Nephron progenitor cell (in vitro differentiated cells): ENCODE measurements around the gene TEKT2.

Source experiments
- DNase-seq: peaks from one replicate; pipeline ENCODE4 v3.0.0; 2021
- H3K27ac Mint-ChIP-seq: 2 replicates; pipeline ENCODE4 v1.8.0; 2021; ENCODE audit warnings: mild to moderate bottlenecking, moderate library complexity, mixed read lengths
- H3K27me3 Mint-ChIP-seq: 2 replicates; pipeline ENCODE4 v1.8.0; 2021; ENCODE audit warnings: mild to moderate bottlenecking, low read depth, mixed read lengths; ENCODE audit not compliant: poor library complexity
- H3K36me3 Mint-ChIP-seq: 2 replicates; pipeline ENCODE4 v1.8.0; 2021; ENCODE audit warnings: low read depth, mixed read lengths
- H3K4me1 Mint-ChIP-seq: 2 replicates; pipeline ENCODE4 v1.8.0; 2021; ENCODE audit warnings: mixed read lengths
- H3K4me3 Mint-ChIP-seq: 2 replicates; pipeline ENCODE4 v1.8.0; 2021; ENCODE audit warnings: mild to moderate bottlenecking, moderate library complexity, mixed read lengths
- H3K9me3 Mint-ChIP-seq: 2 replicates; pipeline ENCODE4 v1.8.0; 2021; ENCODE audit warnings: mild to moderate bottlenecking, moderate library complexity, mixed read lengths
- TF ChIP-seq, protein P1 (sequence below): fragments of 200-600 bp; sonication (generic); IDR thresholded peaks from 2 replicates; pipeline ENCODE4 v1.5.0; 2021; ENCODE audit warnings: antibody characterized with exemption

The TEKT2 gene

DNA sequence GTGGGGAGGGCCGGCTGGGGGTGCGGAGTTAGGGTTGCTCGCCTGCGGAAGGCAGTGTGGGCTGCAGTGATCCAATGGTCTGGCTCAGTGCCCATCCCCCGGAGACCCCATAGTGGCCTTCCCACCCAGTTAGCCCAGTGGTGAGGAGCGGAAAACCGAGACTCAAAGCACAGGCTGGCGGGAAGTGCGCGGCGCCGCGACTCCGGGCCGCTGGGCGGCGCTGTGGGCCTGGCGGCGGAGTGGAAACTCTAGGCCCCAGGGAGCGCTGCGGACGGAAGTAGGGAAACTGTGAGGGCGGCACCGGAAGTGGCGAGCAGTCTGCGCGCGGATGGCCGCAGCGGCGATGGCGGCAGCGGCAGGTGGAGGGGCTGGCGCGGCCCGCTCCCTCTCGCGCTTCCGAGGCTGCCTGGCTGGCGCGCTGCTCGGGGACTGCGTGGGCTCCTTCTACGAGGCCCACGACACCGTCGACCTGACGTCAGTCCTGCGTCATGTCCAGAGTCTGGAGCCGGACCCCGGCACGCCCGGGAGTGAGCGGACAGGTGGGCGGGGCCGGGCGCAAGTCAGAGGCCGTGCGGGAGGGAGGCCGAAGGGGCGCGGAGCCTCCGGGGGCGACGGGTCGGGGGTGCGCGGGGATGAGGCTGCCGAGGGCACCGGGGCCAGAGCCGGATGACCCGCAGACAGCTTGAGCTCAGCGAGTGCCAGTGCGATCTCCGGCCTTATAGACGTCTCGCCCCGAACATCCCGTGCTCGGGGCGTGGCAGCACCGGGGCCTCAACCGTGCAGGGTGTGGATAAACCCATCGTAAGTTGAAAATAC lies 4.9 kb downstream of the TEKT2 start, which contains the start of gene ADPRS:
Gene ADPRS, plus strand, starts transcription at position 316 of the 816 bp plus-strand sequence. Its CDS starts 13 bp downstream, at position 329.
- TF ChIP-seq, protein P1, sequence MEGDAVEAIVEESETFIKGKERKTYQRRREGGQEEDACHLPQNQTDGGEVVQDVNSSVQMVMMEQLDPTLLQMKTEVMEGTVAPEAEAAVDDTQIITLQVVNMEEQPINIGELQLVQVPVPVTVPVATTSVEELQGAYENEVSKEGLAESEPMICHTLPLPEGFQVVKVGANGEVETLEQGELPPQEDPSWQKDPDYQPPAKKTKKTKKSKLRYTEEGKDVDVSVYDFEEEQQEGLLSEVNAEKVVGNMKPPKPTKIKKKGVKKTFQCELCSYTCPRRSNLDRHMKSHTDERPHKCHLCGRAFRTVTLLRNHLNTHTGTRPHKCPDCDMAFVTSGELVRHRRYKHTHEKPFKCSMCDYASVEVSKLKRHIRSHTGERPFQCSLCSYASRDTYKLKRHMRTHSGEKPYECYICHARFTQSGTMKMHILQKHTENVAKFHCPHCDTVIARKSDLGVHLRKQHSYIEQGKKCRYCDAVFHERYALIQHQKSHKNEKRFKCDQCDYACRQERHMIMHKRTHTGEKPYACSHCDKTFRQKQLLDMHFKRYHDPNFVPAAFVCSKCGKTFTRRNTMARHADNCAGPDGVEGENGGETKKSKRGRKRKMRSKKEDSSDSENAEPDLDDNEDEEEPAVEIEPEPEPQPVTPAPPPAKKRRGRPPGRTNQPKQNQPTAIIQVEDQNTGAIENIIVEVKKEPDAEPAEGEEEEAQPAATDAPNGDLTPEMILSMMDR: peak; percentile 98
- Mint-ChIP-seq H3K9me3 (no peaks in the 10 kb centered on the region), H3K4me1 (peaks cover 25% of the 10 kb centered on the region), H3K36me3 (peaks cover 17% of the 10 kb centered on the region), H3K27me3 (peaks cover 6% of the 10 kb centered on the region), H3K4me3 (peak within 1 kb of the TSS; percentile 96), H3K27ac (peak within 1 kb of the TSS; percentile 88)
- DNase-seq: peak; percentile 90

DNA sequence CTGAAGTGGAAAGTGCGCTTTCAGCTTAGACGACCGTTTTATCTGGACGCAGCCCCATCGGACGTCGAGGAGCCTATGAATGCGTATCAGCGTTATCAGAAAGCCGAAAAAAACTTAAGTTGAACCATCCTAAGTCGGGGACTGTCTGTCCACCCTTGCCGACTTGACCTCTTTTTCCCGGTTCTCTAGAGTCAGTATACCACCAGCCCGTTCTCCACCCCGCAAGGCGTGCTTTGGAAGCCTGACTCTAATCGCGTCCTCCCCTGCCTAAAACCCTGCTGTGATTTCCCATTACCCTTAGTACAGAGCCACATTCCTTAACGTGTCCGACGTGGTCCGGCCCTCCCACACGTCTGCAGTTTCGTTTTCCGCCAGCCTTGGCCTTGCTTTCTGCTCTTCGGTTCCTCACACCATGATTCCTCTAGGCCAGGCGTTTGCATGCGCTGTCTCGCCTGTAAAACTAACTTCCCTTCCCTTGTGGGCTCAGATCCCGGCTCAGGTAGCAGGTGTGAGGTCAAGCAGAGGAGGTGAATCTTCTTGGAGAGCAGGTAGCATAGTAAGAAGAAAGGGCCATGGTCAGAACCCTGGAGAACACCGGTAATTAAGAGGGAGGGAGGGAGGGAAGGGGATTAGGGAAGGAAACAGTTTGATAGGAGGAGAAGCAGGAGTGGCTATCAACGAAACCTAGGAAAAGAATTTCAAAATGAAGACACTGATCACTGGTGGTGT lies 5.7 kb downstream of the TEKT2 start:
- Mint-ChIP-seq H3K36me3 (peaks cover 18% of the 10 kb centered on the region), H3K27me3 (peaks cover 6% of the 10 kb centered on the region), H3K9me3 (no peaks in the 10 kb centered on the region), H3K4me1 (peaks cover 23% of the 10 kb centered on the region), H3K4me3 (peak overlapping the region; percentile 96), H3K27ac (peak overlapping the region; percentile 88)
- peak; percentile 40 for DNase-seq
- TF ChIP-seq, protein P1: no peak

DNA sequence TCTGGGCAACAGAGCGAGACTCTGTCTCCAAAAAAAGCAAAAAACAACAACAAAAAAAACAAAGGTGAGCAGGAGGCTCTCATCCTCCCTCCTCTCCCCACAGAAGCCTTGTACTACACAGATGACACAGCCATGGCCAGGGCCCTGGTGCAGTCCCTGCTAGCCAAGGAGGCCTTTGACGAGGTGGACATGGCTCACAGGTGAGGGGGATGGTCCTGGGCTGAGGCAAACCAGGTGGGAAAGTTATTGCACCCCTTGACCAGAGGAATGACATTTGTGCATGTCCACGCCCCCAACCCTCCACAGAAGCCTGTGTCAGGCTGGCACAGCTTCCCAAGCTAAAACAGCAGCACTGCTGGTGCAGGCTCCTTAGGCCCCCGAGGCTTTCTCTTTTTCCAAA lies 7.2 kb downstream of the TEKT2 start:
- Mint-ChIP-seq H3K4me1 (peaks cover 17% of the 10 kb centered on the region), H3K4me3 (peak overlapping the region; percentile 23), H3K36me3 (peaks cover 18% of the 10 kb centered on the region), H3K27ac (no peak overlapping the region), H3K9me3 (no peaks in the 10 kb centered on the region), H3K27me3 (peaks cover 3% of the 10 kb centered on the region)
- DNase-seq: no peak
- TF ChIP-seq, protein P1: no peak

DNA sequence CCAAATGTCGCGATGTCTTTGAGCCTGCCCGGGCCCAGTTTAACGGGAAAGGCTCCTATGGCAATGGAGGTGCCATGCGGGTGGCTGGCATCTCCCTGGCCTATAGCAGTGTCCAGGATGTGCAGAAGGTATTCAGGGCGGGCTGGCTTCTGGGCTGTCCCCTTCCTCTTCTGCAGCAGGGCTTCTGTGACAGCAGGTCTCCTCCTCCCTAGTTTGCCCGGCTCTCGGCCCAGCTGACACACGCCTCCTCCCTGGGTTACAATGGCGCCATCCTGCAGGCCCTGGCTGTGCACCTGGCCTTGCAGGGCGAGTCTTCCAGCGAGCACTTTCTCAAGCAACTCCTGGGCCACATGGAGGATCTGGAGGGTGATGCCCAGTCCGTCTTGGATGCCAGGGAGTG lies 7.8 kb downstream of the TEKT2 start:
- H3K4me3 Mint-ChIP-seq: peak overlapping the region; percentile 23
- peaks cover 22% of the 10 kb centered on the region for H3K4me1 Mint-ChIP-seq
- DNase-seq: no peak
- H3K9me3 Mint-ChIP-seq: no peaks in the 10 kb centered on the region
- H3K27me3 Mint-ChIP-seq: peaks cover 3% of the 10 kb centered on the region
- no peak overlapping the region for H3K27ac Mint-ChIP-seq
- H3K36me3 Mint-ChIP-seq: peaks cover 18% of the 10 kb centered on the region
- TF ChIP-seq, protein P1: no peak

DNA sequence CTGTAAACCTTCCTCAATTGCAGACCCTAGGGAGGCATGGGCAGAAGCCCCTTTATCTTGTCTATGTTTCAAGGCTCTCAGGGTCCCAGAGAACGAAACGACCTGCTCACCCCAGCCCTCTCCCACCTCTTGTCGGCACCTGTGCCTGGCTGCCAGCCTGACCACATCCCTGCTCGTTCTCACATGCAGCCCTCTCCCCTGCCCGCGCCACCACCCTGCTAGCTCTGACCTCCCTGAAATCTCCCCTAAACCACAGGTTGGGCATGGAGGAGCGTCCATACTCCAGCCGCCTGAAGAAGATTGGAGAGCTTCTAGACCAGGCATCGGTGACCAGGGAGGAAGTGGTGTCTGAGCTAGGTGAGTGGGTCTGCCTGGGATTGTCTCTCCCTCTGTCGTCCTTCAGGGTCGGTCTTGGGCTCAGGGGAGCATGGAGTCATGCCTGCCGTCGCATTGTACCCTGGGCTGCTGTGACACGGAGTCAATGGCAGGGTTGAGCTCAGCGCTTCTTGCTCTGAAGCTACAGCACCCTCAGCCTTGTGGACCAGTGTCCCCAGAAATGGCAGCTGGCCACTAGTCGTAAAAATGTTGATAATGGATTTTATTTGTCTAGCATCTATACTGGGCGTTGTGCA lies 8.4 kb downstream of the TEKT2 start:
- peaks cover 19% of the 10 kb centered on the region for H3K4me1 Mint-ChIP-seq
- H3K27ac Mint-ChIP-seq: peak overlapping the region; percentile 39
- H3K36me3 Mint-ChIP-seq: peaks cover 18% of the 10 kb centered on the region
- H3K9me3 Mint-ChIP-seq: no peaks in the 10 kb centered on the region
- TF ChIP-seq, protein P1: no peak
- no peak for DNase-seq
- no peak overlapping the region for H3K4me3 Mint-ChIP-seq
- peaks cover 3% of the 10 kb centered on the region for H3K27me3 Mint-ChIP-seq
